B cell (primary cell): ENCODE results near the gene THOC7.

Source experiments
- CTCF ChIP-seq: fragments of 200-600 bp; IDR thresholded peaks from one replicate; pipeline ENCODE4 v1.8.0; 2022; ENCODE audit warnings: antibody characterized with exemption, mild to moderate bottlenecking
- EZH2 ChIP-seq: IDR thresholded peaks from 2 replicates; pipeline ENCODE4 v1.6.1; 2012; ENCODE audit warnings: borderline replicate concordance, low read depth, mild to moderate bottlenecking, moderate library complexity, low read length; ENCODE audit not compliant: insufficient read depth, poor library complexity, severe bottlenecking

GRCh38 chr3:63870615-63871005 lies 7.0 kb upstream of the THOC7 start:
- TF ChIP-seq EZH2: no peak
- no peak for TF ChIP-seq CTCF
